Measurements from ENCODE around the gene FXYD3. TPM values are rescaled to one million over a fixed set of nuclear protein-coding genes. Genes with fewer than 3 reads are reported as not detected.

FXYD3 gene
- total RNA-seq, 2 experiments from 2014 or later, result 0.35 to 0.88 TPM

- POLR2A ChIA-PET, result interaction anchor here (0.6 to 3.5 kb wide), 6 partner anchors 13 to 93 kb away, joined by 3 to 25 read pairs (median 6); no protein-coding TSS in a partner anchor
These were observed 24.8 kb downstream of the FXYD3 start for GRCh38 chr19:35140207-35140961.

DNA sequence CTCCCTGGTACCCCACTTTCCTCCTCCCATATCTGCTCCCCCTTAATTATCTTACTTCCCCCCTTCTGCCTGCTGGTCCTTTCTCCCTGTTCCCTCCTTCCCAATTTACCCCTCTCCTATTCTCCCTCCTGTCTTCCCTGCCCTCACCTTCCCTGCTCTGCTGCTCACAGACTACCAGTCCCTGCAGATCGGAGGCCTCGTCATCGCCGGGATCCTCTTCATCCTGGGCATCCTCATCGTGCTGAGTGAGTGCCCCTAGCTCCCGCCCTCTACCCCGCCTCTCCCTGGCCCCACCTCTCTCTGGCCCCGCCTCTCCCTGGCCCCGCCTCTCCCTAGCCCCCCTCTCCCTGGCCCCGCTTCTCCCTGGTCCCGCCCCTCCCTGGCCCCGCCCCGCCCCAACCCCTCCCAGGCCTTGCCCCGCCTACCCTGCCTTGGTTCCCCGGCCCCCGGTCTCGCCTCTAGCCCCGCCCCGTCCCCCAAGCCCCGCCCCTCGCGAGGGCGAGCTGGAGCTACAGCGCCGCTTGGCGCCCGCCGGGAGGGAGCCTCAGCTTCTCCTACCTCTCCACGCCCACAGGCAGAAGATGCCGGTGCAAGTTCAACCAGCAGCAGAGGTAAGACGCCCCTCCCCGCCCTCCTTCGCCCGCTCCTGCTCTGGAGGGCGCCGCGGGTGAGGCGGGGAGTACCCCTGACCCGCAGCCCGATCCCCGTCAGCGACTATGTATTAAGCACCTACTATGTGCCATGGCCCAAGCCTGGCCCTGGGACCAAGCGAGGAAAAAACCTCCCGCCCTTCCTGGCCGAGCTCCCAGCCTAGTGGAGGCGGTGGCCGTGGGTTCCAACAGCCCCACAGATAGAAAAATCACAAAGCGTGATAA is 25.6 kb downstream of the FXYD3 start:
- POLR2A ChIA-PET, result interaction anchor here (0.6 to 3.5 kb wide), 17 partner anchors 13 to 701 kb away, joined by 3 to 25 read pairs (median 5); partner anchors contain the start of genes FXYD5, PSENEN and U2AF1L4
- no peaks in the 10 kb centered on the region for H3K36me3 ChIP-seq (ENCODE audit: insufficient read depth, low read length)
- peak overlapping the region; percentile 63; the same call in 1 of the 2 replicates for H2AFZ ChIP-seq (ENCODE audit: low read length)
- no TSS peak for BruUV-seq (replicated peaks)
- H3K4me3 ChIP-seq (ENCODE audit: low read depth, low read length, poor library complexity, severe bottlenecking), result peak overlapping the region; percentile 67
- no peaks in the 10 kb centered on the region for H4K20me1 ChIP-seq (ENCODE audit: insufficient read depth, low read length)
- peak; percentile 96 for DNase-seq (ENCODE audit: low spot score)
- H3K4me2 ChIP-seq (ENCODE audit: low read length), result peak overlapping the region; percentile 95
- TF ChIP-seq EZH2phosphoT487 (IDR thresholded peaks at IDR 0.05; ENCODE audit: borderline replicate concordance, low read depth, low read length) (no peak), CTCF (conservative IDR thresholded peaks at IDR 0.05; ENCODE audit: low read length) (peak; percentile 70)
- H3K9me3 ChIP-seq (ENCODE audit: low read length), result no peaks in the 10 kb centered on the region
- intact Hi-C loops (cut with micrococcal nuclease; ENCODE audit: unreplicated experiment), result loop anchor here (1.0 to 10.0 kb wide), 5 partner anchors 76 to 324 kb away; partner anchors contain the start of gene USF2
- H3K79me2 ChIP-seq (ENCODE audit: insufficient read depth, low read depth, low read length), result no peaks in the 10 kb centered on the region
- peaks cover 43% of the 10 kb centered on the region for H3K4me1 ChIP-seq (ENCODE audit: insufficient read depth, low read length, poor library complexity, severe bottlenecking)
- CTCF ChIA-PET (ENCODE audit: unreplicated experiment), result interaction anchor here (0.6 to 1.7 kb wide), 18 partner anchors 13 to 252 kb away, joined by 3 to 14 read pairs (median 4); partner anchors contain the start of genes FXYD5 and HAMP
- H3K27ac ChIP-seq (ENCODE audit: low read depth, low read length, poor library complexity, severe bottlenecking), result peak overlapping the region; percentile 44
- no peaks in the 10 kb centered on the region for H3K9me2 ChIP-seq (ENCODE audit: insufficient read depth, low read length)

More at GRCh38 chr19:35140207-35140961, 24.8 kb downstream of the FXYD3 start:
- Histone ChIP-seq H3K9me2 (ENCODE audit: insufficient read depth, low read length) (no peaks in the 10 kb centered on the region), H3K4me2 (ENCODE audit: low read length) (peak overlapping the region; percentile 69), H3K4me1 (ENCODE audit: insufficient read depth, low read length, poor library complexity, severe bottlenecking) (peaks cover 49% of the 10 kb centered on the region), H3K27ac (ENCODE audit: low read depth, low read length, poor library complexity, severe bottlenecking) (no peak overlapping the region), H3K4me3 (ENCODE audit: low read depth, low read length, poor library complexity, severe bottlenecking) (peak overlapping the region; percentile 49), H4K20me1 (ENCODE audit: insufficient read depth, low read length) (no peaks in the 10 kb centered on the region), H3K79me2 (ENCODE audit: insufficient read depth, low read depth, low read length) (no peaks in the 10 kb centered on the region), H2AFZ (ENCODE audit: low read length) (no peak overlapping the region), H3K36me3 (ENCODE audit: insufficient read depth, low read length) (no peaks in the 10 kb centered on the region), H3K9me3 (ENCODE audit: low read length) (no peaks in the 10 kb centered on the region)
- no peak for DNase-seq (ENCODE audit: low spot score)
- CTCF ChIA-PET (ENCODE audit: unreplicated experiment), result interaction anchor here (0.6 to 1.7 kb wide), 9 partner anchors 13 to 252 kb away, joined by 3 to 14 read pairs (median 4); partner anchors contain the start of genes FXYD5 and HAMP
- no TSS peak for BruUV-seq (replicated peaks)
- TF ChIP-seq EZH2phosphoT487 (IDR thresholded peaks at IDR 0.05; ENCODE audit: borderline replicate concordance, low read depth, low read length), result no peak
- no peak for TF ChIP-seq CTCF (conservative IDR thresholded peaks at IDR 0.05; ENCODE audit: low read length)
- intact Hi-C loops (cut with micrococcal nuclease; ENCODE audit: unreplicated experiment), result loop anchor here (5.0 to 10.0 kb wide), 2 partner anchors 127 to 324 kb away; partner anchors contain the start of gene USF2

Measured in OCI-LY7 (cell line).